Medulla oblongata (tissue), 1 donor: ENCODE measurements around the gene SASH1.

ENCODE experiments used
- DNase-seq: peaks from one replicate; pipeline ENCODE4 v3.0.0-alpha.2; 2015; ENCODE audit errors: extremely low spot score

Gene SASH1

DNA sequence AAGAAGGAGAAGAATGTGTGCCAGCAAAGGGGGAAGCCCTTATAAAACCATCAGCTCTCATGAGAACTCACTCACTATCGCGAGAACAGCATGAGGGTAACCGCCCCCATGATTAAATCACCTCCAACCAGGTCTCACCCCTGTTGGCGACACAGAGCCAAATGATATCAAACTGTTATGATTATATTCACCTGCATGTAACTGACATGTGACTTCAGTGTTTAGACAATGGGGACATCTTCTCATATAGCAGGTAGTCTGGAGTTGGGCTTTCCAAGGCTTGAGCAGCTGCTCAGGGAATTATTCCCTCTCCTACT lies 115.2 kb downstream of the SASH1 start:
- no peak for DNase-seq

GRCh38 chr6:148459238-148459637 lies 116.6 kb downstream of the SASH1 start:
- DNase-seq = no peak

DNA sequence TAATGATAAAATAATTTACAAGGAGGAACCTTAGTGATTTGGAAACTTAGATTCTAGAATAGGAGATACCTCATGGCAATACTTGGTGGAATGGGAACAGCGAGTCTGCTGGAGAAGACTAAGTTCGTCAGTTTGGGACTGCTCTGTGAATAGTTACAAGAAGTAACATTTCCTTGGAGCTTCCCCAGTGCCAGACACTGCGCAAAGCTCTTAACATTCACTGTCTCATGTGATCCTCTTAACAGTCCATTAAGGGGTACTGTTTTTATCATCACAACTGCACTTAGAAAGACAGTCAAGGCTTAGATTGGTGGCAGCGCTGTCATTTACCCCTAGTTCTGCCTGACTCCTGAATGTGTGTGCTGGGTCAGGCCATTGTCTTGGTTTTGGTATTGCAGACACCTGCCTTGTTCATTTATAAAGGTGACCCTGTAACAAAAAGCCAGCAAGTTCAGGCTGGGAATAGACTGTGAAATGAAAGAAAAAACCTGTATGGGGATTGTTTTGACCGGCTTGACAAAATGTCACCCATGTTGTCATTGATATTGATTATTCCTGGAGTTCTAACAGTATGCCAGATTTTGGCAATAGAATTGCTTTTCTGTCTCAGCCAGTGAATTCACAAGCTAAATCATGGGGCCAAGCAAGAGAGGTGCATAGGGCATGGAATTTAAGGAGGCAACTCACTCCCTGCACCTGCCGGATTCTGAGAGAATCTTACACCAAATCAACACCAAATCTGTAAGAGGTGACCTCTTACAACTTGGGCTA lies 118.4 kb downstream of the SASH1 start:
- no peak for DNase-seq

GRCh38 chr6:148461986-148462577 lies 119.4 kb downstream of the SASH1 start:
- DNase-seq = no peak

DNA sequence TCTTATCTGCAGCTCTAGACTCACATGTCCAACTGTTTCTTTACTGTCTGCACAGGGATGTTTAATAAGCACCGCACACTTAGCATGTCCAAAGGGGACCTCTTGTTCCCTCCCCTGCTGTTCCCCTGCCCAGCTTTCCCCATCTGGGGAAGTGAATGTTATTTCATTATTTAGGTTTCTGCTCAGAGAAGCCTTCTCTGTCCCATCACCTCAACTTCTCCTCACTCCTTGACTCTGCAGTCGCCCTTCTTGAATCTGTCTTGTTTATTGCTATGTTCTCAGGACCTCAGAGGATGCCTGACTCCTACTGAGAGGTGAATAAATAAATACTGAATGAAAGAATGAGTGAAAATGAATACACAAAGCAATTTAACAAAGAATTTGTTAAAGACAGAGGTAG lies 121.0 kb downstream of the SASH1 start:
- no peak for DNase-seq

DNA sequence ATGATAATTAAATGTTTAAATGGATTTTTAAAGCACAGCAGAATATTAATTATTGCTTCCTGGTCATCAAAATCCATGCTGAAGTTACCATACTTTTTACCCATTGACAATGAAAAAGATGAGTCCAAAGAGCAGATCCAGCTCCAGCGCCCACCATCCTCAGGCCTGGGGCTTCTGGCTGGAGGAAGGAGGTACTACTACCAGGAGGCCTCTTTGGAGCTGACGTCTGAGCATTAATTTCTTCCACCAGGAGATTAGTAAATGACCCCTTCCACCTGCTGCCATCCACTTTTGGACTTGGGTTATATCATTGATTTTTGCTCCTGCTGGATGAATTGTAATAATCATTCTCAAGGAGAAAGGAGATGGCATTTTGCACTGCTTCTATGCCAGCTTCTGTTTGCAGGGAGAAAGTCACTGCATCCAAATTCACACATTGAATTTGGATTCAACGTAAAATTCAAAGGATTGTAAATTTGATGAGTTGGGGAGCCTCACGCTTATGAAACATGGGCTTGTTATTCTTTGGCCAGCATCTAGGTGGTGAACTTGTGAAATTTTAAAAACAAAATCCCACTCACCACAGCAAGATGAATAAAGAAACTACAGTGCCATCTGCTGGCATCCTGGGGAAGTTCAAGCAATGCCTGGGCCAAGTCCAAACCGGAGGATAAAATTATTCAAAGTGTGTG lies 121.8 kb downstream of the SASH1 start:
- peak; percentile 90 for DNase-seq

GRCh38 chr6:148465011-148465335 lies 122.3 kb downstream of the SASH1 start:
- DNase-seq = no peak

- DNase-seq = no peak
Measured at GRCh38 chr6:148465670-148466069, 123.0 kb downstream of the SASH1 start.

DNA sequence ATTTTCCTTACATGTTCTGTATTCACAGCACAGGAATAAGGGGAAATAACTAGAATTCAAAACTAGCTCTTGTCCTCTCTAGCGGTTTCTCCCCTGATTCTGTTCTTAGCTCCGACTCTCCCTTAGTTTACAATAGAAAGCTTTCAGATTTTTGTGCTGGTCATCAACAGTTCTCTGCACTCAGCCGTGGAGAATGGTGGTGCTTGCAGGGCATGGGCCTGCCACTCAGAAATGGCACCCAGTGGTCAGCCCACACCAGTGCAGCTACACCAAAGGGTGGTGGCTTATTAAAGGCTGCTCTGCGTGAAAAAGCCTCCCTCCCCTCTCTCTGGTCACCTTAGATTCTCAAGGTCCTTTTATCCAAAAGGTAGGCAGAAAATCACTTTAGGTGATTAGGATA lies 123.5 kb downstream of the SASH1 start:
- peak; percentile 74 for DNase-seq

DNA sequence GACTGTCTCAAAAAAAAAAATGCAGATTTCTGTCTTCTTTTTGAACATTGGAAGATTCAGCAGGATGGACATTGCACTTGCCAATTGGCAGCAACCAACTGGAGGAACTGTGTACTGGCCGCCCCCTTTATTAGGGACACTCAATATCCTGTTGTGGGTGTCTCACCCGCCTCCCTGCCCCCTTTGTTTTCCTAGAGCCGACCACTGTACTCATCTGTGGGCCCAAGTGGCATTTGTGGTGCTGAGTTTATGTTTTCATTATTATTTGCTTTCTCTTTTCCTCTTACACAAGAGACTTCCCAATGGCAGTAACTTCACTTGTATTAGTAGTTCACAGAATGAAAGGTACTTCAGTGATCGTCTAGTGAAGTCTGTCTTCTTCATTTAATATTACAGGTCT lies 125.3 kb downstream of the SASH1 start:
- no peak for DNase-seq

DNA sequence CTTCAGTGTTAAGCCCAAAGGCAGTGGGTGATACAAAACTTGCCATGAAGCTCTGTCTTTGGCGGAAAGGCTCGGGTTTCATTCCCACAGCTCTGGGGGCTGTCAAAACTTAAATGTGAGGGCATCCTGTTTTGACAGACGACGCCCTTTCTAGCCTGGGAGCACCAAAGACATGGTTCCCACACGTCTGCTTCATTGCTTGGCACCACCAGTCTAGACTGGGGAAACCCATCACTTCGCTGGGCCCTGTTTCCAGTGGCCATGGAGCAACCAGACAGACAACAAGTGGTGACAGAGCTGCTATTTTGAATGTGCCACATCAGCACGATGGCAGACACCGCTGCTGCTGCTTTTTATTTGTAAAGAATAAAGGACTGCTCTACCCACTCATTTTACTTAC lies 127.5 kb downstream of the SASH1 start:
- DNase-seq = no peak

GRCh38 chr6:148470606-148471465 lies 128.2 kb downstream of the SASH1 start:
- DNase-seq = no peak

GRCh38 chr6:148471624-148472159 lies 129.1 kb downstream of the SASH1 start:
- no peak for DNase-seq

DNA sequence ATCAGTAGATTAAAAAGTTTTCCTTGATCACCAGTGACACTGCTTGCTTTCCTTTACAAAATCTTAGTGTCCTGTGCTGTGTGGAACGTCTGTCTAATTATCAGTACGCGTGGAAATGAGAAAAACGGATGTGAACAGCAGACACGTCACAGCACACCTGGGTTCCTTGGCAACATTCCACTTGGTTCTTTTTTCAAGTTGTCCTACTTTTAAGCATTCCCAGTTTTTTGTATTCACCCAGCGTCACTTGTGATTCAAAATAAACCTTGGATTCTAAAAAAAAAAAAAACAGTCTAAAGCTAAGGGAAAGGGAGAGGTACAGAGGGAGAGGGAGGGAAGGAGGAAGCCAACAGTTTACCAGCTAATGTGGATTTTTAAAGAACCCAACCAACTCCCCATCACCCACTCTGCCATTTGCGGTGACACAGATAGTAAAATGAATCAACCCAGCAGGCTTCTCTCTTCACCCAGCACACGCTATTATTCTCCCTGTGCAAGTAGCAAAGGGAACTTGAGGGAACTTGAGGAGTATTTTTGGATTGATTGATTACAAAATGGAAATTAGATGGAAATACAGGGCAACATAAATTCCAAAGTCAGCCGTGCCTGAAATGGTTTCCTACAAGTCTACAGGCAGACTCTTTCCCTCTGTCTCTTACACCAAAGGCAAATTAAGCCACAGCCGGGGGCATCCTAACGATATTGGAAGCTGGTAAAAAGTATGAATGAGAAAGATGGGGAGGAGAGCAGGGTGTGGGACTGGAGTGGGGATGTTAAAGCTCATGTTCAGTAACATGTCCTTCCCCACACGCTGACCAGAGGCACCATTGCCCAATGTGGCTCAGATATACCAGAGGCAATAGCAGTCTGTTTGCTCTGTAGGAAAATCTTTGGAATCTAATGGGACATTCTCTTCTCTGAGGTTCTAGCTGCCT lies 129.8 kb downstream of the SASH1 start:
- no peak for DNase-seq

DNA sequence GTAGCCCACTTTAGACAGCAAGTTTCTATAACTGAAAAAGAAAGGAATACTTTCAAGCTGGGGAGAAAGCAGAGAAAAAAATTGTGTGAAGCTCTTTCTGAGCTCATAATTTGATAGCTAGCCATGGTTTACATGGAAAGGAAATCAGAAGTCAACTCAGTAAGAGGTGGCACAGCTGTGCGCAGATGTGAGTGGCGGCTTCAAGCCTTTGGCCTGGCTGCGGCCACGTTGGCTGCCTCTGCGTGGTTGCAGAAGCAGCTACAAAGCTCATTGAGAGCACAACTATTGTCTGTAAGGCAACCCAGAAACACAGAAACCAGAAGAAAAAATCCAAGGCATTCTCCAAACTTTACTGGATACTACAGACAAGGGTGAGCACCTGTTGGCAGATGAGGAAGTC lies 136.9 kb downstream of the SASH1 start:
- DNase-seq = no peak

DNA sequence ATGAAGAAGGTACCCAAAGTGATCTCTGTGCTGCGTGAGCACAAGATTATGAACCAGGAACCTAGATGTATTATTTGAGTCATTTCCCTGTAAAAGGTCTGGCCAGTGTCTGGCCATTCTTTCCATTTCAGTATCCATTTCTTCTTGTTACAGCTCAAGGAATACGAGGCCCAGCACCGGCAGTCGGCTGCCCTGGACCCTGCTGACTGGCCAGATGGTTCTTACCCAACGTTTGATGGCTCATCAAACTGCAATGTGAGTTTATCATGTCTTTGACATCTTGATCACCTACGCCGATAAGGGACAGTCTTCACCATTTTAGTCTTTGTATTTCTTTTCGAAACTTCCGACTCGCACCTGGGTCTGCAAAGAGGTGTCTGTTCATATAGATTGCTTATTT lies 144.8 kb downstream of the SASH1 start:
- DNase-seq = no peak

GRCh38 chr6:148491638-148492251 lies 149.1 kb downstream of the SASH1 start:
- no peak for DNase-seq

DNA sequence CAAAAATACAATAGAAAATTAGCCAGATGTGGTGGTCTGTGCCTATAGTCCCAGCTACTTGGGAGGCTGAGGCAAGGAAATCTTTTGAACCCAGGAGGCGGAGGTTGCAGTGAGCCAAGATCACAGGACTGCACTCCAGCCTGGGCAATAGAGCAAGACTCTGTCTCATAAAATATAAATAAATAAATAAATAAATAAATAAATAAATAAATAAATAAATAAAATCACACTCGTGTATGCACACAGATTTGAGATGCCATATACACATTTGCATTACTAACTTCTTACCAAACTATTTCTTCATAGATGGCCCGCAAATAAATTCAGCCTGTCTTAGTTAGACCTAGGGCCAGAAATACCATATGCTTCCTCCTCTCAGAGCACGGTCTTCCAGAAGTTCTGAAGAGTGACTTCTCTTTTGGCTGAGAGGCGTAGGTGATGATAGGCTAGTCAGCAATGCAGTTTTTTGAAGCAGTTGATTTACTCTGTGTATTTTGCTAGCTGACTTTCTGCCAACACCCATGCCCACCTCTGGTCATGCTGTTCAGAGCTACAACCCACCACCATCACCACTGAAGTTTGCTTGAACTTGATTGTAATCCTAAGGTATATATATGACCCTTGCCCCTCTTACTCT lies 150.1 kb downstream of the SASH1 start:
- no peak for DNase-seq

DNA sequence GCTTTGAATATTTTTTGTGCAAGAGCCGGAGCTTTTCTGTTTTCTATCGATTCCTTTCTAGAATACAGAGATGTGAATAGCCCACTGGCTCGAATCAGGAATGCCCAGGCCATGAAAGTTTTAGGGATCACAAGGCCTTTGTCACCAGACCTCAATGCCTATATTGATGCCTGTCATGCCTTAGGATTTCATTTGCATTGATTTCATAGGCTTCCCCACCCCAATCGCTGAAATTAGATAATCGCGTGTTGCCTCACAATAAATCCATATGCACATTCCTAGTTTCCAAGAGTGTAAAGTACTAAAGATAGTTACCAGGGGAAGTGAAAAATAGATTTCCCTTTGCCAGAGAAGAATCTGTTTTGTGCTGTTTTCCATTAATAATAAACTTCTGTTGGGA lies 150.8 kb downstream of the SASH1 start:
- no peak for DNase-seq

DNA sequence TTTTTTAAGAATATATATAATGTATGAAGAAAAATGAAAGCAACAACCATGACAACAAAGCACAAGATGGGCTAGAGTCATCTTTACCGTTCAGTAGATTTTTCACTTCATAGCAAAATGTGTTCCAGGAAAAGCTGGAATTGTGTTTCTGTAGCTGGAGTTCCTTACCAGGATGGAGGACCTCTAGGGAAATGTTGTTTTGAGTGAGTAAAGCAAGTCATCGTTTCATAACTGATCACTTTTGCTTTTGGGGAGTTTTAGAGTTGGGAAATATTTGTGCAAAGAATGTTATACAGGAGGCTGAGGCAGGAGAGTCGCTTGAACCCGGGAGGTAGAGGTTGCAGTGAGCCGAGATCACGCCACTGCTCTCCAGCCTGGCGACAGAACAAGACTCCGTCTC lies 151.6 kb downstream of the SASH1 start:
- DNase-seq = no peak
